ENCODE data around the gene DAB2IP.

The DAB2IP gene

DNA sequence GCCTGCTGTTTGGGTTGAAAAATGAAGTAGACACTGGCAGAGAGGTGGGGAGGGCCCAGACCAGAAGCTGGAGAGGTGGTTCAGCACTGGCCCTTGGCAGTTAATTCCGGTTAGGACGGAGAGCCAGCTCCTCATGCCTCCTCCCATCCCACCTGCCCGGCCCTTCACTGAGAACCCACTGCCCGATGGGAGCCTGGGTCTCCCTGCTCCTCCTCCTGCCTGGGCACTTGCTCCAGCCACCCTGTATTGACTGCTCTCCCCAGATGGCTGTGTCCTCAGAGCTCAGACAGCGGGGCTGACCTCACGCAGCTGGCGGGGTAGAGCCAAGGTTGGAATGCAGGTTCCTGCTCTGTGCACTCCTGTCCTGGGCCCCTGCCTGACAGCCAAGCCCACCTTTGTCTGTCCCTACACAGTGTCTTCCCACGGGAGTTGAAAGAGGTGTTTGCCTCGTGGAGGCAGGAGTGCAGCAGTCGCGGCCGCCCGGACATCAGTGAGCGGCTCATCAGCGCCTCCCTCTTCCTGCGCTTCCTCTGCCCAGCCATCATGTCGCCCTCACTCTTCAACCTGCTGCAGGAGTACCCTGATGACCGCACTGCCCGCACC is 114.7 kb downstream of the DAB2IP start:
- DNase-seq: no peak

DNA sequence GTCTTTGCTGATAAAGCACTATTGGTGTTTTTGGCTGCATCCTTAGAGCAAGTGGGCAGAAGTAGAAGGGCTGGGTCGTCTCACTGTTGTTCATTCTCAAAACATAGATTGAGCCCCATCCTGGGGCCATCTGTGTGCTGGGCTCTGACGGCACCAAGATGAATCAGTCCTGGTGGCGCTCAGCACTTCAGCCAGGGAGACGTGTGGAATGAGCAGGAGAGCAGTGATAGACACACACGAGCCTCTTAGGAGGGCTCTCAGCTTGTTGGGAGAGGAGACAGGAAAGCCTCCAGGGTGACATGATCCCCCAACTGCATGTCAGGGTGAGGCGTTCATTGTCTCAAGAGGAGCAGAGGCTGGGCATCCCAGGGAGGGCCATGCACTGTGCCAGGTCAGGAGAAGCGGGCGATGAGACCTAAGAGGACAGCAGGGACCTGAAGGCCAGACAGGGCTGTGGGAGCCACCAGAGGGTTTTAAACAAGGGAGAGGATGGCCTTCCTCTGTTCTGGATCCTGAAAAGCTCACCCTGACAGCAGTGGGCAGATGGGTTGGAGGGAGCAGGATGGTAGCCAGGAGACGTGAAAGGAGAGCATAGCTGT is 115.8 kb downstream of the DAB2IP start:
- DNase-seq: no peak

DNA sequence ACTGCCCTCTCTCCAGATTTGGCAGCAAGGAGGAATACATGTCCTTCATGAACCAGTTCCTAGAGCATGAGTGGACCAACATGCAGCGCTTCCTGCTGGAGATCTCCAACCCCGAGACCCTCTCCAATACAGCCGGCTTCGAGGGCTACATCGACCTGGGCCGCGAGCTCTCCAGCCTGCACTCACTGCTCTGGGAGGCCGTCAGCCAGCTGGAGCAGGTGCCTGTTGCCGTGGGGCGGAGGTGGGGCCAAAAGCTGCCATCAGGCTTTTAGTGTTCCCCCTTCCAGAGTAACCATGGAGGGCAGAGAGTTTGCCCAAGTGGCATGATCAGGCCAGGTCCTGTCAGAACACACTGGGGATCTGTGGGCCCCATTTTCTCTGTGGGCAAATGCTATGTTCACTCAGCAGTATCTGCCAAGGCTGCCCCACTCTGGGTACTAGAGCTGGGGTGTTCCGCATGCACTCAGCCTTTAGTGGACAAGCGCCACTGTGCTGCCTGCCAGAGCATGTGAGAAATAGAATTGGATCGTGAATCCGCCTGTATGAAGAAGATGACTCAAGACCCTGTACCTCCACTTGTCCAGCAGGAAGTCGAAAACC is 117.1 kb downstream of the DAB2IP start:
- no peak for DNase-seq

DNA sequence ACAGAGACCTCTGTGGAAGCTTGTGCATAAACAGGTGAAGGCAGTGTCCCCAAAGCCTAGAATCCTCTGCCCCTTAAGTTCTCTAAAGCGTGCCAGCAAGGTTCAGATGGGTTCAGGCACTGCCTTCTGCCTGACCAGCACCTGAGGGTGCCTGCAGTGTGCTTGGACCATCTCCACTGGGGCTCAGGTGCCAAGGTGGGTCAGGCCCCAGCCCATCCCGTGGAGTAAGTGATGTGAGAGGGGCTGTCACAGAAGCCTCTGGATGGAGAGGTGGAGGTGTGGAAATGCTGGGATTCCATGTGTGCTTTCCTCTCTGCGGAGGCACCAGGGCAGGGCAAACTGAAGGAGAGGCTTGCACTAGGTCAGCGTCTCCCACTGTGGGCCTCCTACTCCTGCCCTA is 118.5 kb downstream of the DAB2IP start:
- no peak for DNase-seq

DNA sequence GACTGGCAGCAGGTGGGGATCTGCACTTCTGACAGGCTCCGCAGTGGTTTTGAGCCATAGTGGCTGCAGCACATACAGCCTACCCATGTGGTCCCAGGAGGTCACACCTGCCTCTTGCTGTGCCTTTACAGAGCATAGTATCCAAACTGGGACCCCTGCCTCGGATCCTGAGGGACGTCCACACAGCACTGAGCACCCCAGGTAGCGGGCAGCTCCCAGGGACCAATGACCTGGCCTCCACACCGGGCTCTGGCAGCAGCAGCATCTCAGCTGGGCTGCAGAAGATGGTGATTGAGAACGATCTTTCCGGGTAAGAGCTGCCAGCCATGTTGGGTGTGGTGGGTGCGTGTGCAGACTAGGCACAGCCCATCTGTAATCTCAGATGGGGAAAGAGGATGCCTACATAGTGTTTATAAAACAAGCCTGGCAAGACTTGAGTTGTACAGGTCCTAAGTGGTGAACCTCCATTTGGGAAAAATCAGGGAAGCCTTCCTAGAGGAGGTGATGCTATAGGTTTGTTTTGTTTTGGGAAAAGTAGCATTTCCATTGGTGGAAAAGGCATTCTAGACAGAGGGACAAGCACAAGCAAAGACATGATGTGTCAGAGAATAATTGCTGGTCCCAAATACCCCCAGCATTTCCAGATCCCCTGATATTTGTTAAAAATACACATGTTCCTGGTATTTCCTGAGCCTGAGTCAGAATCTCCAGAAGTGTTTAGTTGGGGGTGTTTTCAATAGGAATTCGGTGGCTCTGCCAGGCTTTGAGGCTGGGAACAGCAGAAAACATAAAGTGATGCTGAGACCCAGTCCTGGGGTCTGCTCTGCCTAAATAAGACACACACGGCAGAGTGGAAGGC is 119.2 kb downstream of the DAB2IP start:
- no peak for DNase-seq

DNA sequence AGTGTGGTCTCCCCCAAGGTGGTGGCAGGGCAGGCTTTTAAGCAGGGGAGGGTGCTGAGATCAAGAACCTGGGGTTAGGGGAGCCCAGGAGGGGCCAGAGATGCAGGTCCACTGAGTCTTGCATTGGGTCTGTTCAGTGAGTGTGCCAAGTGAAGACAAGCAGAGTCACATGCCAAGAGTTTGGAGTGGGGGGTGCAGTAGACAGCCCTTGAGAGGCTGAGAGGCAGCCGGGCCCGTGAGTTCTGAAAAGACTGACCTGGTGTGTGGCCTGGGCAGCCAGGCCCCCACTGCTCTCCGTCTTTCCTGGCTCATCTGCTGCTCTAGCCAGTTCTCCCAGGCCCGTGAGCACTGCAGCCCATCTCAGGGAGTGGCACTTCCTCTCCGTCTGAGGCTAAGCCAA is 120.0 kb downstream of the DAB2IP start:
- DNase-seq: no peak

DNA sequence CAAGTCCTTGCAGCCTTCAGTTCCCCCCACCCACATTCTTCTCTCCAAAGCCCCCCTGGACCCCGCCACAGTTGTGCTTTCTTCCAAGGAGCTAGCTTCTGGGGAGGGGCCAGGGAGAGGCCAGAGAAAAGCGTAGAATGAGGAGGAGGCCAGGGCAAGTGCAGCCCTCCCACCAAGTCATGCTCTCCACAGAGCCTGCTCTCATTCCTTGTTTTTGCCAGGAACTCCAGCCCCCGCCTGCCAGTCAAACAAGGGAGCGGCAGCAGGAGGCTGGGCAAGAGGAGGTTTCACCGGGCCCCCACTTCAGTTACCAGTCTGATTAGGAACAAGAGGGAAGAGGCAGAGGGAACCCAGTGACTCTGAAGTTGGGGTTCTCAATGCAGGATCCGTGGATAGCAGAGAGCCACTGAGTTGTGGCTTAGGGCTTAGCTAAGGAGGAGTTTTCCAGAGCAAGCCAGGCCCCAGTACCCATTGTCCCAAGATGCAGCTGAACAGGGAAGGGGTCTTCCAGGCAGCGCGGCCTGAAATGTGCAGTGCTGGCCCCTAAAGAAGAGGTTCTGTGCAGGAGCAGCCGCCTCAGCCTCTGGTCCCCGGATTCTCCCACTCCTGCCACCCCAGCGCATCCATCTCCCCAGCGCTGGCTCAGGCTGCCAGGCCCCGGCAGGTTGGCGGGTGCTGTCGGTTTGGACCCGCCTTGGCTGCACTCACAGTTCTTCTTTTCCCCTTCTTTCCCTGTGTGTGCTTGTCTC is 120.6 kb downstream of the DAB2IP start:
- DNase-seq: no peak

DNA sequence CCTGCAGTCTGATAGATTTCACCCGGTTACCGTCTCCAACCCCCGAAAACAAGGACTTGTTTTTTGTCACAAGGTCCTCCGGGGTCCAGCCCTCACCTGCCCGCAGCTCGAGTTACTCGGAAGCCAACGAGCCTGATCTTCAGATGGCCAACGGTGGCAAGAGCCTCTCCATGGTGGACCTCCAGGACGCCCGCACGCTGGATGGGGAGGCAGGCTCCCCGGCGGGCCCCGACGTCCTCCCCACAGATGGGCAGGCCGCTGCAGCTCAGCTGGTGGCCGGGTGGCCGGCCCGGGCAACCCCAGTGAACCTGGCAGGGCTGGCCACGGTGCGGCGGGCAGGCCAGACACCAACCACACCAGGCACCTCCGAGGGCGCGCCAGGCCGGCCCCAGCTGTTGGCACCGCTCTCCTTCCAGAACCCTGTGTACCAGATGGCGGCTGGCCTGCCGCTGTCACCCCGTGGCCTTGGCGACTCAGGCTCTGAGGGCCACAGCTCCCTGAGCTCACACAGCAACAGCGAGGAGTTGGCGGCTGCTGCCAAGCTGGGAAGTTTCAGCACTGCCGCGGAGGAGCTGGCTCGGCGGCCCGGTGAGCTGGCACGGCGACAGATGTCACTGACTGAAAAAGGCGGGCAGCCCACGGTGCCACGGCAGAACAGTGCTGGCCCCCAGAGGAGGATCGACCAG is 121.3 kb downstream of the DAB2IP start:
- no peak for DNase-seq

DNA sequence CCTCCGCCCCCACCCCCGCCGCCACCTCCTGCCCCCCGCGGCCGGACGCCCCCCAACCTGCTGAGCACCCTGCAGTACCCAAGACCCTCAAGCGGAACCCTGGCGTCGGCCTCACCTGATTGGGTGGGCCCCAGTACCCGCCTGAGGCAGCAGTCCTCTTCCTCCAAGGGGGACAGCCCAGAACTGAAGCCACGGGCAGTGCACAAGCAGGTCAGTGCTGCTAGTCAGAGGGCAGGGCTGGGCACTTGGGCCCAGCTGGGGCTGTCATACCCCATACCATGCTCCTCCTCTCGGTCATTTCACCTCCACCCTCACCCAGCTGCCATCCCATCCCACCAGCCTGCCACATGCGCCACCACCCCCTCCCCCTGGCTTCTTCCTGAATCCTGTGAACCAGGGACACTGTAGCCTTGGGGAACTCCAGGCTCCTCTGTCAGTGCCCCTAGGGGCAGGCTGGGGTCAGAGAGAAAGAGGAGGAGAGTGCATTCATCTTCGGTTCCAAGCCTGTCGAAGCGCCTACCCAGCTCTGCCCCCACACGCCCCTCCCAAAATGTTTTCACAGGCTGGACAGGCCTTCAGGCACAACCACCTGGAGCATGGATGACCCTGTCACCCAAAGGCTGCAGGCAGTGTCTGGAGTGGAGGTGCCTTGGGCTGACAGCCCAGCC is 122.0 kb downstream of the DAB2IP start:
- DNase-seq: no peak

DNA sequence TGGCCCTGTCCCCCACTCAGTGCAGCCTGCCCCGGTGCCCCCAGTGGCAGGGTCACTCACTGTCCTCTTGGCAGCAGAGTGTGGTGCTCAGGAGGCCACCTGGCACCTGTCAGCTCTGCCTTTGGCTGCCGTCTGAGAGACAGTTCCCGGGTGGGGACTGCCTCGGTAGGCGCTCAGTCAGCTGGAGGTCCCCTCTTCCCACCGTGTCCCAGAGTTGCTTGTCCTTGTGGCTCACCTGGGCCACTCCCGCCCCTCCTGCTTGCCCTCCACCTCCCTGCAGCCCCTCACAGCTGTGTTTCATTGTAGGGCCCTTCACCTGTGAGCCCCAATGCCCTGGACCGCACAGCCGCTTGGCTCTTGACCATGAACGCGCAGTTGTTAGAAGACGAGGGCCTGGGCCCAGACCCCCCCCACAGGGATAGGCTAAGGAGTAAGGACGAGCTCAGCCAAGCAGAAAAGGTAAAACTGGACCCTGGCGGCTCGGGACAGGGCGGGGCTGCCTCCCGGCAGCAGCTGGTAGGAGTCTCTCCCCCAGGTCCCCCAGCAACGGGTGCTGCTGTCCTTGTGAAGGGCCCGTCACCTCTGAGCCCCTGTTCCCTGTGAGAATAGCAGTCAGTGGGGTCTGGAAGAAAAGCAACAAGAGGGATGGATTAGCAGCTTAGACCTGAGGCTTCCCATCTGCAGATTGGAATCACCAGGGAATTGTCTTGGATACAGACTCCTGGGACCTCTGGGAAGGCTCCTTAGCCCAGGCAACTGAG is 122.7 kb downstream of the DAB2IP start:
- no peak for DNase-seq

DNA sequence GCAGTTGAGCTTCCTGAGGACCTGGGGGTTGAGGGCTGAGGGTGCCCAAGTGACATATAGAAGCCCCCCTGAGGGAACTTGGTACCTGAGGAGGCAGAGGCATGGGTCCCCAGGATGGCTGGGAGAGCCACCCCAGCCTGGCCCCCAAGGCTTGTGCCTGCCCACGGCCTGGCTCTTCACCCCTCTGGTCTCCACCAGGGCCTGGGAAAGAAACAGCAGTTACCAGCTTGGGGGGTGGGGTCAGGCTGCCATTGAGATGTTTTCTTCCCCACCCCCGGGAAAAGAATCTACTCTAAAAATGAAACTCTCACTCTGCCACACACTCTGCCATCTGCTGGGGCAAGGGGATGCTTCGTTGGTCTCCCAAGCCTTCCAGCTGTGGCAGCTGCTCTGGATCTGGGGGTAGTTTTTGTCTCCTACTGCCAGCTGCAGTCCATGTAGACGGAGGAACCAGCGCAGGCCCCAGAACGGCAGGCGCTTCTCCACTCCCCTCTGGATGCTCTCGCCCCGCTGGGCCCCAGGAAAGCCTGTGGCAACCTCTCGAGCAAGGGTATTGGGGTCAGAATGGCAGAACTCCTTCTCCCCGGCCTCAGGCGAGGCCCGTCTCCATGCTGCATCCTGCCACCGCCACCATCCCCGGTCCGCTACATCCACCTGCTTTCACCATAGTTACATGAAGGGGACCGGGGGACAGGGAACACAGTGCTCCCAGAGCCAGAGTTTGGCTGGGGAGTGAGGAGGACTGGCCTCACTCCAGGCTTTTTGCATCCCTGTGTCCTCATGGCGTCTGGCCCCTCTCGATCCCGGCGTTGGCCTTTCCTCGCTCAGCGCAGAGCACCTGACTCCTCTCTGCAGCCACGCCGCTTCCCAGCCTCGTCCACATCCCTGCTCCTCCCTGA is 123.5 kb downstream of the DAB2IP start:
- DNase-seq: no peak

DNA sequence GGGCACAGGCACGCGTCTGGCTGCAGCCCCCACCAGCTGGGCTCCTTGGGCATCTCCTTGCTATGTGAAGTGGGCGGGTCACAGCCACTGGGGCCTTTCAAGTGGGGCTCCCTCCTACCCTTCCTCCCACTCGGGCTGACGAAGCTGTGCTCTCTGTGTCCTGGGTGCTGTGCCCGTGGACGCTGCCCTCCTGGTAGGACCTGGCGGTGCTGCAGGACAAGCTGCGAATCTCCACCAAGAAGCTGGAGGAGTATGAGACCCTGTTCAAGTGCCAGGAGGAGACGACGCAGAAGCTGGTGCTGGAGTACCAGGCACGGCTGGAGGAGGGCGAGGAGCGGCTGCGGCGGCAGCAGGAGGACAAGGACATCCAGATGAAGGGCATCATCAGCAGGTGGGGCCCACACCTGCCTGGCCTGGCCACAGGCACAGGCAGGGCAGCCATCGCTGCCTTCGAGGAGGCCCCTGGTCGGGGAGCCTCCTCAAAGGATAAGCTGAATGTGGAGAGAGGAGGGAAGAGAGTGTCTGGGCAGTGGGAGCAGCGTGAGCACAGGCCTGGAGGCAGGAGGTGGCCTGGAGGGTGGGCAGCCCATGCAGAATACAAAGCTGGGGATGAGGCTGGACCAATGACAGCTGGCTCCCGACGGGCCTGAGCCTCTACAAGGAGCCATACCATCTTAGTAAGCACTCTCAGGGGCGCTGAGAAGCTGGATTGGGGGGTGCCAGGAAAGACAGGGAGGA is 124.7 kb downstream of the DAB2IP start:
- no peak for DNase-seq

DNA sequence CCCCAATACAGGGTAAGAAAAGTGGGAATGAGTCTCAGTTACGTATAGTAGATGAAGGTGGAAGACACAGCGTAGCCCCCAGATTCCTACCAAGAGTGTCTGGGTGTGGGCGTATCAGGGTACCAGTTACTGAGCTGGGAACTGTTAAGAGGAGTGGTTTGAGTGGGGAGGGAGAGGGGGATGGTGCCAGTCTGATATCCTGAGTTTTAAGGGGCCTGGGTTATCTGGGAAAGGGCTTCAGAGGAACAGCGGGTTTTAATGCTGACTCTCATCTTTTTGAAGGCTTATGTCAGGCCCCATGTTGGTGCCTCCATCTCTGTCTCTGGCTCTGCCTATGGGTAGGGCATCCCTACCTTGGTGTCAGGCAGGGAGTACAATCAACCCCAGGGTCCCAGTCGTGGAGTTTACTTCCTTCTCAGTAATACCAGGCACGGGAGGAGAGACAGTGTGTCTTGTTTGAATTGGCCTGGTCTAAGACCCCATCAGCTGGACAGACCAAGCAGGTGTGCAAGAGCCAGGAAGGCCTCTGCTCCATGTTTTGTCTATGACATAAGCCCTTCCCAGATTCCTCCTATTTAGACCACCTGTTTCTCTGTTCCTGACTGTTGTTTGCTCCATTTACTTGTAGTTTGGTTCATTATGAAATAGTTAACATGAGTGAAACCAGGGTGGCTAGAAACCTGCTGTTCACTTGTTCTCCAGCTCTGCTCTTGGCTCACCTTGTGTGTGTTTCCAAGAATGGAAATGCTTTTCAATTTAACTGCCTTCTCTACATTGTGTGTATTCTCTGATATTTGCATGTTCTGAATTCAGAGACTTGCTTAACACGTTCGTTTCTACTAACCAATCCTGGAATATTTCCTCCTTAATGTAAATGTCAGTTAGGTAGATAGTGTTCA is 125.6 kb downstream of the DAB2IP start:
- no peak for DNase-seq

DNA sequence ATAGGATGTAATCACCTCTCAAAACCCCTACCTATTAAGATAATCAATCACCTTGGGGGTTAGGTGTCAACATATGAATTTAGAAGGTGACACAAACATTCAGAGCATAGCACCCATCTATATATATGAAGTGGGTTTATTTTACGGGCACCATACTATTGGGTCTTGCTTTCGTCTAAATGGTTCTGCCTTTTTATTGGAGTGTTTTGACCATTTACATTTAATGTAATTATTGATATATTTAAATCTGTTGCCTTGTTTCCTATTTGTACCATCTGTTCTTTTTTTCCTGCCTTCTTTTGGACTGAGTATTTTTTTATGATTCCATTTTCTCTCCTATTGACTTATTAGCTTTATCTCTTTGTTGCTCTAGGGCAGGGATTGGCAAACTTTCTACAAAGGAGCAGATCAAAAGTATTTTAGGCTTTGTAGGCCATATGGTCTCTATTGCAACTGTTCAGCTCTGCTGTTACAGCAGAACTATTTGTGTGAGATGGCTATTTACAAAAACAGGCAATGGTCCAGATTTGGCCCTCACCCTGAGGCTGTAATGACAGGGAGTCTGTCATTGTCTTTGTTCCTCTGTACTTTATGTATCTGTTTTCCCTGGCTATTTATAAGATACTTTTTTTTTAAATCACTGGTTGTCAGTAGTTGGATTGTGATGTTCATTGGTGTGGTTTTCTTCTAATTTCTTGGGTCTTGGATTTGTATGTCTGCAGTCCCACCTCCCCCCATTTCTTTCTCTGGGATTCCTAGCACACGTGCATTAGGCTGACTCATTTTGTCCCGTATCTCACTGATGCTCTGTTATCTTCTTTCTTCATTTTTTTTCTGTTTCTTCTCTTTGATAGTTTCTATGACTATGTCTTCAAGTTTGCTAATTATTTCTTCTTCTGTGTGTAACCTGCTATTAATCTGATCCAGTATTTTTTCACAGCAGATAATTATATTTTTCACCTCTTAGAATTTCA is 127.1 kb downstream of the DAB2IP start:
- DNase-seq: no peak

DNA sequence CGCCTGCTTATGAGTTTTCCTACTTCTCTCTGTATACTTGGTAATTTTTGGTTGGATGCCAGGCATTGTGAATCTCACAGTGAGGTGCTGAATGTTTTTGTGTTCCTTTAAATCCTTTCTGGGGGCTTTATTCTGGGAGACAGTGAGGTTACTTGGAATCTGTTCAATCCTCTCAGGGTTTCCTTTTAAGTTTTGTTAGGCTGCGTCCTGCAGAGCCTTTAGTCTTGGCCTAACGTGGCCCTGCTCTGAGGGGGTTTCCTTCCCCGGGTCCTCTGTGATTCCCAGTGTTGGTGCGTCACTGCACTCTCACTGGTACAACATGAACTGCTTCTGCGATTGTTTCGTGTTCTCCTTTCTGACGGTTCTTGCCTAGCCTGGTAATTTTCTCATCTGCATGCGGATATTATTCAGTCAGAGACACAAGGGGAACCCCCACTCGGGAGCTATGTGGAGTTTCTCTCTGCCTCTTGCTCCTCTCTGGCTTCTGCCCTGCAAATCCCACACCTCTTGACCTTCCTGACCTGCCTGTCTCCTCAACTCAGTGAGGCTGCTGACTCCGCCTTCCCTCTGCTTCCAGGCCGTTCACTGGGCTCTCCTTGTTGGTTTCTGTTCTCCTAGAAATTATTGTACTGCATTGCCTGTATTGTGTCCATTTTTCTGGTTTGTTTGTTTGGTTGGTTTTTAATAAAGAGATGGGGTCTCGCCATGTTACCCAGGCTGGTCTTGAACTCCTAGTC is 128.1 kb downstream of the DAB2IP start:
- no peak for DNase-seq
